IPS-NIHi11 (cell line): ENCODE measurements around the gene MINDY2.

Experiments used
- DNase-seq: peaks from one replicate; pipeline ENCODE4 v3.0.0; 2012; ENCODE audit warnings: mixed read lengths, low spot score

The MINDY2 gene, protein sequence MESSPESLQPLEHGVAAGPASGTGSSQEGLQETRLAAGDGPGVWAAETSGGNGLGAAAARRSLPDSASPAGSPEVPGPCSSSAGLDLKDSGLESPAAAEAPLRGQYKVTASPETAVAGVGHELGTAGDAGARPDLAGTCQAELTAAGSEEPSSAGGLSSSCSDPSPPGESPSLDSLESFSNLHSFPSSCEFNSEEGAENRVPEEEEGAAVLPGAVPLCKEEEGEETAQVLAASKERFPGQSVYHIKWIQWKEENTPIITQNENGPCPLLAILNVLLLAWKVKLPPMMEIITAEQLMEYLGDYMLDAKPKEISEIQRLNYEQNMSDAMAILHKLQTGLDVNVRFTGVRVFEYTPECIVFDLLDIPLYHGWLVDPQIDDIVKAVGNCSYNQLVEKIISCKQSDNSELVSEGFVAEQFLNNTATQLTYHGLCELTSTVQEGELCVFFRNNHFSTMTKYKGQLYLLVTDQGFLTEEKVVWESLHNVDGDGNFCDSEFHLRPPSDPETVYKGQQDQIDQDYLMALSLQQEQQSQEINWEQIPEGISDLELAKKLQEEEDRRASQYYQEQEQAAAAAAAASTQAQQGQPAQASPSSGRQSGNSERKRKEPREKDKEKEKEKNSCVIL

DNA sequence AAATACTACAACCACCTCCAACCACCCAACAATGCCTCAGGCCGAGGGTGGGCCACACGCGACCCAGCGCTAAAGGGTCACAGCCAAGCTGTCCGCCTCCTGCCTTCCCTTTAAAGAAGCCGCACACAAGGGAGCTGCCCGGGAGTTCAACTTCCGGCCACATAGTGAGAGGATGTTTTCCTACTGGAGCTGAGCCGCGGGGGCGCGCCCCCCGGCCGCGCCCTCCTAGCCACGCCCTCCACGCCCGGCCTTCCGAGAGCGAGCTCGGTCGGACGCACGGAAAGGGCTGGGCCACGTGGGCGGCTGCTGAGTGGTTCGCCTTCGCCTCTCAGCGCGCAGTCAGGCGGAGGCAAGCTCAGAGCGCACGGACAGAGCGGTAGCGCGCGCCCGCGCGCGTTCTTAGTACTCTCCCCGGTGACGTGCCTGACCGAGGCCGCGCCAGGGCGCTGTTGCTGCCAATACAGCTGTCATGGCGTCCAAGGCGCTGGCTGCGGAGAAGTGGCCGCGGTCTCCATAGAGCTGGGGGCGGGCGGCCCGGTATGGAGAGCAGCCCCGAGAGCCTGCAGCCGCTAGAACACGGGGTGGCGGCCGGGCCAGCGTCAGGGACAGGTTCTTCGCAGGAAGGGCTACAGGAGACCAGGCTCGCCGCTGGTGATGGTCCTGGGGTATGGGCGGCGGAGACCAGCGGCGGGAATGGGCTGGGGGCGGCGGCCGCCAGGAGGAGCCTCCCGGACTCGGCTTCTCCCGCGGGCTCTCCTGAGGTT lies at the start of gene MINDY2:
Gene MINDY2, plus strand, starts transcription at position 446 of the 764 bp plus-strand sequence. Its CDS starts 94 bp downstream, at position 540.
- peak; percentile 97 for DNase-seq

DNA sequence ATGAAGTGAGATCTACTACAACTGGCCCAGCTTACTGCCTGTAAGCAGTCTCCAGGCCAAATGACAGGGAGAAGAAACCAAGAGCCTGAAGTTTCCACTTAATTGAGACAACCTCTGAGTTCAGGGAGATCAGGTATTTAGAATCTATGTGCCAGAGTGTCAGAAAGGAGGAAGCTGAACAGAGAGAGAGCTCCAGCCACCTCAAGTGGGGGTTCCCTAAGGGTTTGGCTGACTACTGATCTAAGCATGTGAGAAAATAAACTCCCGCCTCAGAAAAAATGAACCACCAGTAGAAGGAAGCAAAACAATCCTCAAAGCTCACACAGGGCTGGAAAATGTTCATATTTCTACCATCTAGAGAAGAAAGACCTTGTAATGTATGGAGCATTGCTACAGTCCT lies 46.6 kb upstream of the MINDY2 start:
- DNase-seq = no peak

DNA sequence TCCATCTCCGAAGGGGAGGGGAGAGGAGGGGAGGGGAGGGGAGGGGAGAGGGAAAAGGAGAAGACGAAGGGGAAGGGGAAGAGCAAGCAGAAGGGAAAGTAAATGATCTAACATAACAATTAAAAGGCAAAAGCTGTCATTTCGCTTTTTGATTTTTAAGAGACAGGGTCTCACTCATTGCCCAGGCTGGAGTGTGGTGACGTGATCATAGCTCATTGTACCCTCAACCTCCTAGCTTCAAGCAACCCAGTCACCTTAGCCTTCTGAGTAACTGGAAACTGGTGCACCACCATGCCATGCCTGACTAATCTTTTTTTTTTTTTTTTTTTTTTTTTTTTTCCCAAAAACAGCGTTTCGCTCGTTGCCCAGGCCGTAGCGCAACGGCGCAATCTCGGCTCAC lies 44.2 kb upstream of the MINDY2 start:
- DNase-seq = no peak

DNA sequence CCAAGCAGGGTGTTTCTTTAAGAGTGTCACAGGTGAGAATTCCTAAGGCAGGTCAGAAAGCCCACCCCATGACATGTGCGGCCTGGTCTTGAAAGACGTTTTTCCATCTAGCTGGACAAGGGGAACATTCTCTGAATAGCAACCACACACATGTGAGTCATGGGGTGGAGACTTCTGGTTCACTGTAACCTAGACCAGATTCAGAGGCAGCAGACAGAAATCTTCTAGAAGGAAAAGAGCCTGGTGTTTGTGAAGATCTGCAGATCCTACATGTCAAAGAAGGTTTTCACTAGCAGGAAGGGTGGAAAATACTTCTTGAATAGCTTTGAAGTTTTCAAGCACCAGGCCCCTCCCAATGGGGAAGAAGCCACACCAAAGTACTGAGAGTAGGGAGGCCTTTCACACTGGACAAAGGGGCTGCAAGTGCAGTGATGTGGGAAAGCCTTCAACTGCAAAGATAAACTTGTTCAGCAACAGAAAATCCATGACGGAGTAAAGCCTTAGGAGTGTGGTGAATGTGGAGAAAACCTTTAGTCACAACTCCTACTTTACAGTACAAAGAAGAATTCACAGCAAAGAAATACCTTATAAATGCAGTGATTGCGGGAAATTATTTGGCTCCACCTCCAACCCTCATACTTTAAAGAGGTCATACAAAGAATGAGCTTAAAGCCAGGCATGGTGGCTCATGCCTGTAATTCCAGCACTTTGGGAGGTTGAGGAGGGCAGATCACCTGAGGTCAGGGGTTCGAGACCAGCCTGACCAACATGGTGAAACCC lies 39.2 kb upstream of the MINDY2 start:
- no peak for DNase-seq

DNA sequence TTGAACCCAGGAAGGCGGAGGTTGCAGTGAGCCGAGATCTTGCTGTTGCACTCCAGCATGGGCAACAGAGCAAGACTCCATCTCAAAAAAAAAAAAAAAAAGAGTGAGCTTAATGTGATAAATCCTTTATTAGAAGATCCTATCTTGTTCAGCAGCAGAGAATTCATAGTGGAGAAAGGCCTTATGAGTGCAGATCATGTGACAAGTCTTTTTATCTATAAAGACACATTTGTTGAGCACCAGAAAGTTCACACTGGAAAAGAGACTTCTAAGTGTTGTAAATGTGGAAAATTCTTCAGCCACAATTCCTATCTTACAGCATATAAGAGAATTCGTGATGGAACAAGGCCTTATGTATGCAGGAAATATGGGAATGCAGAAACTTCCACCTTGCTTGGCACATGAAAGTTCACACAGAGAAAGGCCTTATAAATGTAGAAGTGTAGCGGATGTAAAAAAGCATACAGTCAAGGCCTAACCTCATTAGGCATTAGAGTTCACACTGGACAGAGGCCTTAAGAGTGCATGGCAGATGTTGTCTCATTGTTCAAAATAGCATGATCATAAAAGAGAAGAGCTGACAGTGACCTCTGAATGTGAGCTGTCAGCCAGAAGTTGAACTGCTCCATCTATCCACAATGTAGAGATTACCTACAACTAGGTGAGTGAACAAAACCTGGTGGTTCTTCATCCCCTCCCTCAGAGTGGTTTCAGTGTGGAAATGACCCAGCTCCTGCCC lies 38.3 kb upstream of the MINDY2 start:
- no peak for DNase-seq

DNA sequence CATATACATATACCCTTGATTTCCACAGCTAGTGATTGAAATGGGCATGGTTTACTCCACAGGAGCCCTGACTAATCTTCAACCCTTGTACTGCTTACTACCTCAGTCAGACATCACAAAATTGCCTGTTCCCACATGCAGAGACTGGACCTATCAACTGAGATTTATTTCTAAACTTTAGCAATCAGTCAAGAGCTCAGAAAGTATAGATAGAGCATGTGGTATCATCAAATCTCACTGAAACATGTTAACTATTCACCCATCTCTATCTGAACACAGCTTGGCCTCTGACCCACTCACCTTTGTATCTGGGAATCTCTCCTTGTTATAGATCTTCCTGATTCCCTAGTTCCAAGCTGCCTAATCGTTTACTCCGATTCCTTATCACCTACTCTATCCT lies 36.2 kb upstream of the MINDY2 start:
- no peak for DNase-seq

DNA sequence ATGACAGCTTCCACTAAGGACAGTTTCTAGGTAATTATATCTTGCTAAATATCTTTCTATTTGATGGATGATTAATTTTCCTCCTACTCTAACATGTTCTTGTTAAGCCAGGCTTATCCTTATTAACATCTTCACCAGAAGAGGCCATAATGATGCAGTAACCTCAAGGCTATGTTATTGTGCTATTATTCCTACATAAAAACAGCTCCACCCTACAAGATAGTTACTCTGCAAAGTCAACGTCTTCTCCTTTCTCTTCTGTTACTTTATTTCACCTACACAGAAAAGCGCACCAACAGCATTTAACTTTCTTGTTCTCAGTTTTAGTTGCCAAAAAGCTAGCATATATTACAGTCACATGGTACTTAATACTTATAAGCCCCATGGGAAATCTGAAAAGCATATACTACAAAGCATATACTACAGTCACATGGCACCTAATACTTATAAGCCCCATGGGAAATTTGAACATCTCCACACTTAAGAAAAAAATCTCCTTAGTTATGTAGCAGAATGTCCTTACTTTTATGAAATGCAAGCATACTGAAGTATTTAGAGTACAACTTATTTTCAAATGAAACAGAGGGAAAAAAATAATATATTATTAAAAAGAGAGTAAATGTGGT lies 35.0 kb upstream of the MINDY2 start:
- no peak for DNase-seq

DNA sequence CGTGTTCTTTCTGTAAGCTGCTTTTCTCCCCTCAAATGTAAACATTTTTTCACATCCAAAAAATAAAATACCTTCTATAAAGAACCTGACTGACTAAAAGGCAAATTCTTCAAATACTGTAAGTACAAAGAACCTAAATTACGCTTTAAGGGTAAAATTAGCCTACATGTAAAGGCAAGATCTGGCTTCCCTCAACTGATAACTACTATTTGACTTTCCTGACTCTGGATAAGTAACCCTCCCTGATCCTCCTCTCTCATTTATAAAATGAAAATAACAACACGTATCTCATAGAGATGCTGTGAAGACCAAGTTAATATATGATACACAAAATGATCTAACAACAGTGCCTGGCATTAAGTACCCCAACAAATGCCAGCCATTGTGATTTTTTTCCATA lies 33.8 kb upstream of the MINDY2 start:
- DNase-seq = no peak

DNA sequence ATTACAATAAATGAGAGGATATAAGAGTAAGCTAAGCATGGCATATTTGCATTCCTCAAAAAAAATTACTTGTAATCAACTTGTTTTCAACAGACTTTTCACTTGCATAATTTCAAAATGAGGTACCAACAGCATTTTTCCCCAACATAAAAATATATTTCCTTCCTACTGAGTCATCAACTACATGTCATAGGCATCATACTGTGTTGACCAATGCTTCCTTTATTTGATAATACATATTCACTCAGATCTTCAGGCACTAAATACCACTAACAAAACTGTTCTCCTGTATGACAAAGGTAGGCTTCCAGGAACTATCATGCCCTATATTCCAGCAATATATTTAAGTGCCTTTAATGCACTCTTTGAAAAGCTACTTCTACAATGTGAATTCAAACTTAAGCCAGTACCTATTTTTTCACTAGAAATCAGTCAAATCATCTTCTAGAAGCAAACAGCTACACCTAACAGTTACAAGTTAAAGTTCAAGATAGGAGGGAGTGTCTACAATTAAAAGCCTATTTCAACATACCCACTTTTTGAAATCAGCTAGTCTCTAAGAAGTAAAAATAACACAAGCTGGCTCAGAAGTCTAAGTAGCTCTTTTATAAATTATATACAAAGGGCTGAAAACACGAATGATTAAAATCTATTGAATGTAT lies 32.9 kb upstream of the MINDY2 start:
- DNase-seq = no peak

DNA sequence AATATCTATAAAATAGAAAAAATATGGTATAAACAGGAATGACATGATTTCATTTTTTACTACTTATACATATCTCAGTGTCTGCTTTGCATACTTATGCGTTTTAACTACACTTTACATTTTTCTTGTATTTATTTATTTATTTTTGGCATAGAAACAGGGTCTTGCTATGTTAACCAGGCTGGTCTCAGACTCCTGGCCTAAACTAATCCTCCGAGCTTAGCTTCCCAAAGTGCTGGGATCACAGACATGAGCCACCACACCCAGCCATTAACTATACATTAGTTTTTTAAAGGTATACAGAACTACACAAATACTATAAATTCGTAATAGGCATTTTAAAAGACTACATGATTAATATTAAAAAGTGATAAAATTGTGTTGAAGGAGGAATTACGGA lies 30.7 kb upstream of the MINDY2 start:
- no peak for DNase-seq

DNA sequence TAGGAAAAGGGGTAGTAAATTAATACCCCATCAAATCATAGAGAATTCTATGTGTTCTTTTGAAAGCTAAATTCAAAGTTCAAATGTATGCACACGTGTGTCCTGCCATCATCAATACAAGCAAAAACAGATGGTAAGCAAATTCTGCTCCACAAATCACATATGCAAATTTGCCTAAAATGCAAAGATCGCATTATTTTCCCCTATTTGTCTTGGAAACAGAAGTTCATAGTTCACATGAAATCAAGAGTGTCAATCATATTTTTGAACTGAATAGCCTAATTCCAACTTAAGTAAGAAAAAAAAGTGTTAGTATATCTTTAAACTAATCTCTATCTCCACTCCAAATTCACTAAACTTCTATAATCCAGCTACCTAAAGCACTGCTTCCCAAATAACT lies 30.1 kb upstream of the MINDY2 start:
- DNase-seq = no peak

DNA sequence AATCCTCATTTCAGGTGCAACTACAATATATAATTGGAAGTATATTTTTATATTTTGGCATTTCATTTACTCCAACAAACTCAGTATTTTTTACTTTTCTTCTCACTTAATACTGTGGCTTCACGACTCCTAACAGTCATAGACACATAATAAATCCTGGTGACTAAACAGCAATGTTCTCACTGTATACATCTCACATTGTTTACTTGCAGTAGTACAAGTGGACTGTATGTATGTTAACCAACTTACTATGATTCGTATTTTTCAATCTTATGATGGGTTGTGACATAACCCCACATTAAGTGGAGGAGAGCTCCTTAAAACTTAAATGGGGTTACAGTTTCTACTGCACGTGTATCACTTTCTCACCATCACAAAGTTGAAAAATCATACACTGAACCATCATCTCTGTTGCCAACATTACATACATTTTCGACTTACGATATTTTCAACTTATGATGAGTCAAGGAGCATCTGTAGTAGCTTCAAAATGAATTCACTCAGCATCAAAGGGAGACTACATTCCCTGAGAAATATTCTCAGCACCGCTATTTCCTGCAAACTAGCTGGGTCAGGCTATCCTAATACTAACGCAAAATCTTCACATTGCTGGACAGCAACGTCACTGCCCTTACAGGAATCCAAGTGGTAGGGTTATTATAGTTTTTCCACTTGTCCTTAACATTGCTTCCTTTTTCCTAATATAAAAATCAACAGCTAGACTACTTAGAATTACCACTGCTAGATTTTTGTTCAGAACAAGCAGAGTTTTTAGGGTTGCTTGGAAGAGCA lies 28.9 kb upstream of the MINDY2 start:
- no peak for DNase-seq

DNA sequence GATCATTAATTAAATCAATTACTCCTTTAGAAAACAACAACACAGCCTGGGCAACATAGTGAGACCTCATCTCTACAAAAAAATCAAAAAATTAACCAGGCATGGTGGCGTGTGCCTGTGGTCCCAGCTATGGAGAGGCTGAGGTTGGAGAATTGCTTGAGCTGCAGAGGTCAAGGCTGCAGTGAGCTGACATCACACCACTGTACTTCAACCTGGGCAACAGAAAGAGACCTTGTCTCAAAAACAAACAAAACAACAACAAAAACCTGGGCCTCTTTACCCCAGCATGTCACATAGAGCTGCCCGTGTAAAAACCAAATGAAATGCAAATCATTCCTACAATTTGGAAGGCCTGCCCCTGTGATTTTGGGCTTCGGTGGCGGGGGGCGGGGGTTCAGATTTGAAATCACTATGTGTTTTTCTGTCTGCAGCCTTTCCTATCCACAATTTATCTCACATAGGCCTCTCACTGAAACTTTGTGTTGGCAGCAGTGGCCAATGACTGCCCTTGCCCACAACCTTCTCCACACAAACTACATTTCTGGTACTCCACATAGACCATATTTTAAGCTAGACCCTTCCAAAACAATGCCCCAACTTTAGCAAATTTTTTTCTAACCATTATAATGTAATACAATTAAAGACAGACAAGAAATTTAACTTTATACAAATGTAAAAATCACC lies 28.1 kb upstream of the MINDY2 start:
- no peak for DNase-seq

DNA sequence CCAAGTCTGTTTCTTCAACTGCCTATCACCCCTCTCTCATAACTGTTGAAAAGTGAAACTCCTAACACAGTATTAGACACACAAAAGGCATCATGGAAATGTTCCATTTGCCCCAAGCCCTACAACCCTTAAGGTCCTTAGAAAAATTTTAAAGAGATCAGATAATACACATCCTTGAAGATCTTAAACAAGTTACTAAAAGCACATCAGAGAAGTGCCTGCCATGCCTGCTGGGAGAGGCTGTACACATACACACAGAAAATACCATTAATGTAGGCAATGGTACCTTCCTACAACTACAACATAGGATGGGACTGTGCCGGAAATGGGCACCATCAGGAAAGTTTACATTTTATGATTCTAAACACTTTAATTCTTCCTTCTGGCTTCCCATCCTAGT lies 24.9 kb upstream of the MINDY2 start:
- DNase-seq = no peak

DNA sequence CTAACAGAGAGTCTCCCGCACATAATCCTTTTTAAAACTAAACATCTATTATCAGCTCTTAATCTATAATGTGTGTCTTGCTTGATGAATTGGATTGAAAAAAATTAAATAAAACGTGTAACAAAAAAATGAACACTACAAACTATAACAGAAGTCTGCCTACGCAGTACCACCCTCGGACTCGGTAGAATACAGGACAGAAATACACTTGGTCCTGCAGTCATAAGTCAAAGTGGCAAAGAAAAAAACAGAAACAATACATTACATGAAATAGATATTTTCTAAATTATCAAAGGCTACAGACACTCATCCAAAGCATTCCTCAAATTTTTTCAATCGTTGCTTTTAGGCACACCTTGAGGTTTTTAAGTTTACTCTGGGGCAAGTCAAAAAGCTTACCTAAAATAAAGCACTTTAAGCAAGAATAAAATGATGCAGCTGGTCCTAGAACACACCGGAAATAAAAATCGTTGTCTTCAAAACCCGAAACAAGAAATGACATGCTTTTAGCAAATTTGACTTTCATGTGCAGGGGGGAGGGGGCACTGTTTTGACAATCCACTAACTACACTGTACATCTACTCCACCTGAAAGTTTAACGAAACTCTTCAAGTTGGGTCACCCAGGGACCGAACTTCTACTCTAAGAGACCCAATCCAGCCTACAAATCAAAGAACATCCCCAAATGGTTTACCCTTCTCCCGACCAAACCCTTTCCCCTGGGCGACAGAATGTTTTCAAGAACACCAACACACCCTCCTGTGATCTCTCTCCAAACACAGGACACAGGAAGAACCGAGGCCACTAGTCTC lies 22.9 kb upstream of the MINDY2 start:
- no peak for DNase-seq

DNA sequence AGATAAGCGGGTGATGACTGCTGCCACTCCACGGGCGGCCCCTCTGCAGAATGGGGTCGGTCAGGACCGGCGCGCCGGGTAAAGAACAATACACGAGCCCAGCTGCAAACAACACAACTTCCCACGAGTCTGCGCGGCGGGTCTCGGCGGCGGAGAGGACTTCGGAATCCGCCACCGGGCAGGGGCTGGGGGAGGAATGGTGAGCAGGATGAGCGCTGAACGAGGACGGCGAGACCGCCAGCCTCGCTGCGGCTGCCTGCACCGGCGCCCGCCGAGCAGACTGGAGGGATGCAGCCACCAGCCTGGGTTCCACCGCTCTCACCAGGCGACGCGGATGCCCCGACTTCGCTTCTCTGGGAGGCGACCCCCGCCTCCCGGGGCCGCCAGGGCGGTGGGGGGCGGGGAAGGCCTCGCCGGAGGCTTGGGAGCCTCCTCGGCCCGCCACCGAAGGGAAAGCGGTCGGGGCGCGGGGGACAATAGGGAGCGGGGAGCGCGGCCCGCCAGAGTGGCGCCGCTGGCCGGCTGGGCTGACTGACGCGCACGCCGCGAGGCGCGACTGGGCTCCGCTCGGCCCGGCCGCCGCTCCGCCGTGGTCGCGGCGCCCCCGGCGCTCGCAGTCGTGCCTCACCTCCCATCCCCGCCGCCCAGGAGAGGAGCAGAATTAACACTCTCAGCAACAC lies 22.1 kb upstream of the MINDY2 start:
- peak; percentile 60 for DNase-seq

DNA sequence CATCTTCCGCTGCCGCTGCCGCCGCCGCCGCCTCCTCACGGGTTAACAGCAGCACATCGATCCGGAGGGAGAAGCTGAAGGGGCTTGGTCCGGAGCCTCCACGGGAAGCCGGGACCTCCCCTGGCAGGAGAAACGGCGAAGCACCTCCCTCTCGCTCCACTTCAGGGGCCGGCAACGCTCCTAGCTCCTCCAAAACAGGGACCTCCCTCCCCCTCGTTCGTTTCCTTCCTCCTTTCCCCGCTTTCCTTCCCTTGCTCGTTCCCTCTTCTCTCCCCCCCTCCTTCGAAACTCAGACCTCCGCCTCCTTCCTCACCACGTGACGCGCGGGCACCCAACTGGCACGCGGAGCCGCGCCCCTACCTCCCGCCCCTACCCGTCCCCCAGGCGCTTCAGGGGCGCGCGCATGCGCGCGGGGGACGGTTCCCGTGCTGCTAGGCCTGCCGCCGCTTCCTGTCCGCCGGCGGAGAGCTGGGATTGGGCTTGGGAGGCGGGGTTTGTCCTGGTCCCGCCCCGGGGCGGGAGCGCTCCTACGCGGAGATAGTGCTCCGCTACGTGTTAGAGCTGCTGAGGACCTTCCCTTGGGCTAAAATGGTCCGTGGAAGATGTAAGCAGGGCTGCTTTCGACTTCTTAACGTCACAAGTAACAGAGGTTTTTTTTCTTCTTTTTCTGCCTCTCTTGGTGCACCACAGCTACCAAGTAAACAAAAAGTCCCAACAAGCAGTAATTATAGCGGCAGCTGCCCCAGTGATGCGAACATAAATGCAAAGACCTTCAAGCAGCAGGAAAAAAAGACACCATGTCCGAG lies 21.4 kb upstream of the MINDY2 start, which contains the start of gene ADAM10:
Gene ADAM10, minus strand, starts transcription at position 176 of the 806 bp plus-strand sequence. Its CDS starts 173 bp downstream, at position 3.
- peak; percentile 99 for DNase-seq
